Middle frontal gyrus (tissue), 1 donor: ENCODE measurements around the gene F11.
"Not testable (repeated sequence)": the region's sequence is repeated elsewhere in the genome, so short reads cannot be mapped to it uniquely, and the experiment has no call there.

Experiments used
- DNase-seq: peaks from one replicate; pipeline ENCODE4 v3.0.0-alpha.2; 2015; ENCODE audit warnings: low spot score; ENCODE audit errors: extremely low spot score

Gene F11

DNA sequence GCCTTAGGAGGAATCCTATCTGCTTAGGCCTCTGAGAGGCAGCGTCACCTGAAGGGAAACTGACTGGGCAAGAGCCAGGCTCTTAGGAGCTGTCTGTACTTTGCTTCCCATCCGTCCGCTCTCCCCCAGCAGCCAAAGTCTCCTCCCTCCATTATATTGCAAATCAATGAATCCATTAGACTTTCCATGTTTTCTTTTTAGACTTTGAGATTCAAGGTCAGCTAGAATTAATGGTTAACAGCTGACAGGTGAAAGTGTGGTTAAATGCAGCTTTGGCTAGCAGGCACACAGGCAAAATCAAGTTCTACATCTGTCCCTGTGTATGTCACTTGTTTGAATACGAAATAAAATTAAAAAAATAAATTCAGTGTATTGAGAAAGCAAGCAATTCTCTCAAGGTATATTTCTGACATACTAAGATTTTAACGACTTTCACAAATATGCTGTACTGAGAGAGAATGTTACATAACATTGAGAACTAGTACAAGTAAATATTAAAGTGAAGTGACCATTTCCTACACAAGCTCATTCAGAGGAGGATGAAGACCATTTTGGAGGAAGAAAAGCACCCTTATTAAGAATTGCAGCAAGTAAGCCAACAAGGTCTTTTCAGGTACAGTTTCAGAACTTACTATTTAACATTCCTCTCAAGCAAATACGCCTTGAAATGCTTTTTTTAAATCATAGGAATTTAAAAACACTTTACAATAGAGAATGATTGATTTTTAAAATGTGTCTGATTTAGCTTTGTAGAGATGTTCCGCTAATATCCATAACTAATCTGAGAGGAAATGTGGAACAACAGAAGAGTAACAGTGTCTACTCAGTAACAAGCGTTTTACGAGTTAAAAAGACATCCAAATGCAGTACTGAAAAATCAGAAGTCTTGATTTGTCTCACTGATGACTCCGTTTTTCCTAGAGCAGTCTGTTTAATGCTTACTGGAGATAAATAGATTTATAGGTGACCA lies at the start of gene F11:
Gene F11, plus strand, starts transcription at position 507 of the 970 bp plus-strand sequence. CDS start 948 bp downstream, outside the sequence.
- DNase-seq: no peak

DNA sequence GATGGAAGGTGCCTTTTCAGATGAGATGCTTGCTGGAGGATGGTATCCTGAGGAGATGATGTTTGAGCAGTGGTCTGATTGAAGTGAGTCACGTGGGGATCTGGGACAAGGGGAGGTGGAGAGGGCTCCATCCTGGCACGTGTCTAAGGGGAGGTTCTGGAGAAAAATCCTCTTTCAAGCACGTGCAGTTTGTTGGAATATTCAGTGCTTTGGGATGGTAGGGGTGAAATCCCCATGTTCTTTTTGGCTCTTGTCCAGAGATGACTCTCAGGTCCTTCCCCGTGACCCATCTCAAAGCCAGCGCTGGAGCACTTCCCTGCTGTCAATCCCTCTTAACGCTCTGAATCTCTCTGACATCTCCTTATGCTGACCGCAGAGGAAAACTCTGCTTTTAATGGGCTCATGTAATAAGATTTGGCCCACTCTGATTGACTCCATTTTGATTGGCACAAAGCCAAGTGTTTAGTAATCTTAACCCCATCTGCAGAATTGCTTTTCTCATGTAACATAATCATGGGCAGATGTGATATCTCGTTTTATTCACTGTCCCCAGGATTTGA lies 49.4 kb upstream of the F11 start:
- no peak for DNase-seq

DNA sequence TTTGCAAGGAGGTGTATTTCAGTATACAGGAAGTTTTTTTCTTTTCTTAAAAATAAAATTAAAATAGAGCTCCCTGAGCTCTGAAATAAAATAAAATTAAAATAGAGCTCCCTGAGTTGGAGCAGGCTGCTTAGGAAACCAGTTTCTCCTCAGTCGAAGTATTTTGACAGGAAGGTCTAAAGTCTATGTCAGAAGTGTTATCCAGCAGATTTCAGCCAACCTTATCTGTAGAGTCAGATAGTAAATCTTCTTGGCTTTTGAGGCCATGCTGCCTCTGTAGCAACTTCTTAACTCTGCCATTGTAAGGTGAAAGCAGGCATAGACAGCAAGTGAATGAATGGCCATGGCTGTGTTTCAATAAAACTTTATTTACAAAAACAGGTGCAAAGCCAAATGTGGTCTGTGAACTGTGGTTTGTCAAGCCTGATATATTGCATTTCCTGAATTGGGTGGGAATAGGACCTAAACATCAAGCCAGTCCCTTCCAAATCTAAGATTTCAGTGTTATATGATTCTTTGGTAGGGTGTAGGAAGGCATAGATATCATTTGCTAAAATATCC lies 48.2 kb upstream of the F11 start:
- no peak for DNase-seq

DNA sequence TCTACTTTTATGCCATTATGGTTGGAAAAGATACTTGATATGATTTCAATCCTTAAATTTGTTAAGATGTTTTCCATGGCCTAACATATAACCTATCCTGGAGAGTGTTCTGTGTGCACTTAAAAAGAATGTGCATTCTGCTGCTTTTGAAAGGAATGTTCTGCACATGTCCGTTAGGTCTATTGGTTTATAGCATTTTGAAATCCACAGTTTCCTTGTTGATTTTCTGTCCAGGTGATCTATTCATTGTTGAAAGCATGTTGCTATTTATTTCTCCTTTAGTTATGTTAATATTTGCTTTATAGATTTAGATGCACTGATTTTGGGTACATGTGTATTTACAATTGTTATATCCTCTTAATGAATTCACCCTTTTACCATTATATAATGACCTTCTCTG lies 44.4 kb upstream of the F11 start:
- no peak for DNase-seq

DNA sequence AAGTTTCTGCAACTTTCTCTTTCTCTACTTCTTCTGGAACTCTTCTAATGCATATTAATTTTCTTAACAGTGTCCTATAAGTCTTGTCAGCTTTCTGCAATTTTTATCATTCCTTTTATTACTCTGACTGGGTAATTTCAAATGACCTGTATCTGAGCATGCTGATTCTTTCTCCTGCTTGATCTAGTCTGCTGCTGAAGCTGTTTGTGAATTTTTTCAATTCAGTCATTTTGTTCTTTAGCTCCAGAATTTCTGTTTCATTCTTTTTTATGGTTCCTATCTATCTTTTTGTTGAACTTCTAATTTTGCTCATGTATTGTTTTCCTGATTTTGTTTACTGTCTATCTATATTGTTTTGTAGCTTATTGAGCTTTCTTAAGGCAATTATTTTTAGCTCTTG lies 40.1 kb upstream of the F11 start:
- DNase-seq: no peak

DNA sequence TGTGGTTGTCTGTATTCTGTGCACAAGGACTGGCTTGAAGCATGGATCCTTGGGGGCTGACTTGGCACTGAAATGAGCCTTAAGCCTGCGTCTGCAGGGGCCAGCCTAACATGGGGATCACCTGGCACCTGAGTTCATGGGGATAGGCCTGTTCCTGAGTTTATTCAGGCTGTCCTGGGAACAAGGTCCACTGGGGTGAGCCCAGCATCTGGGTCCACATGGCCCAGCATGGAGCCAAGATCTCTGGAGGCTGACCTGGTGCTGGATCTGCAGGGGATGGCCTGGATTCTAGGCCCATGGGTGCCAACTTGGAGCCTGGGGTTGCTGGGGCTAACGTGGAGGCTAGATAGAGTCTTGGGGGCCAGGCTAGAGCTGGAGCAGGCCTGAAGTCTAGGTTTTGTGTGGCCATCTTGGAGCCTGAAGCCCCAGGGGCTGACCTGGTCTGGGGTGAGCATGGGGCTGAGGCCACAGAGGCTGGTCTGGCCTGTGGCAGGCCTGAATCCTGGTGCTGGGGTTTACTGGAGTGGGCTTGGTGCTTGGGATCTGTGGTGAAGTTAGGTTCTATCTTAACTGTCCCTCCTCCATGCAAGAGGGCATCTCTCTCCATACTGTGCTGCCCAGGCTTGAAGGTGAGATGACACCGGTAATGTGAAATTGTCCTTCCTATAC lies 39.3 kb upstream of the F11 start:
- no peak for DNase-seq

DNA sequence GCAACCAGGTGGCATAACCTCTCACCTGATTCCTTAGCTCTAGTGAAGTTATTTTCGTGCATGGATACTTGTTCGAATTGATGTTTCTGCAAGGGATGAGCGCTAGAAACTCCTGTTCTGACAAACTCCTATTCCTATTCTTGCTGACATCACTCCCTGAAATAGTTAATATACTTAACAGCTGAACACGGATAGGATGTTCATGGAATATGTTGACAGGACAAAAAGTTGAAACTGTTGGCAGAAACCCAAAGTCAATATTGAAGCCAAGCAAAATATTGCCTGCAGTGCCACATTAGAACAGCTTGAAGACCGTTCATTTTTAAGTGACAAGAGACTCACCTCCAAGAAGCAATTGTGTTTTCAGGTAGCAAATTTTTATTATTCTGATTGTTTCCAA lies 38.8 kb upstream of the F11 start, which contains the start of gene KLKB1:
Gene KLKB1, plus strand, starts transcription at position 287 of the 400 bp plus-strand sequence. CDS start 689 bp downstream, outside the sequence.
- DNase-seq: no peak

DNA sequence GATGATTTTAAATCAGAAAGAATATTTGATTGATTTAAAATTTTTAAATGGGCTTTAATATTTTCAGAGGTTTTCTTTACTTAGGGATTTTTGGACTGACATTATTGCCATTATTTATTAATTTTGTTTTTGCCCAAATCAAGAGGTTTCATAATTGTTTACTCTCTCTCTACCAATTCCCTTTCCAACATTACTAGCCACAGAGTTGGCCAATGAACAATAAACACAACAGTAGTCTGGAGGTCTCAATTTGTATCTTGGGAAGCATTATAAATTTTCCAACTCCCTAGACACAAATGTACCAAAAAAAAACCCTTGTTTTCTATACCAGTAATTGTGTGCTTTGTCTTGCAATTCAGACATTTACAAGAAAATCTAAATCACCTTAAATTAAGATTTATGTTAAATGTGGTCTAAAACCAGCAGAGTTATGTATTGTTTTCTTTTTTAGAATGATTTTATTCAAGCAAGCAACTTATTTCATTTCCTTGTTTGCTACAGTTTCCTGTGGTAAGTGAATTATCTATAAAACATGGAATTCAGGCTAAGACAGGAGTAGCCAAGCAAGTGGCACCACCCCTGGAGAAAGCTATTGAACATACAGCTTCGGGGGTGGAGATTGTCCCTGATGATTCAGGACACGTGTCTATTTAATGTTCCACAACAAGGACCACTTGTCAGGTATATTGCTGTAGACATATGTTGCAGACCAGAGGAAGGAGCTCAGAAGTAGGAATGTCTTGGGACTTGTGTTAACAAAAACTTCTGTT lies 38.1 kb upstream of the F11 start:
- DNase-seq: no peak

DNA sequence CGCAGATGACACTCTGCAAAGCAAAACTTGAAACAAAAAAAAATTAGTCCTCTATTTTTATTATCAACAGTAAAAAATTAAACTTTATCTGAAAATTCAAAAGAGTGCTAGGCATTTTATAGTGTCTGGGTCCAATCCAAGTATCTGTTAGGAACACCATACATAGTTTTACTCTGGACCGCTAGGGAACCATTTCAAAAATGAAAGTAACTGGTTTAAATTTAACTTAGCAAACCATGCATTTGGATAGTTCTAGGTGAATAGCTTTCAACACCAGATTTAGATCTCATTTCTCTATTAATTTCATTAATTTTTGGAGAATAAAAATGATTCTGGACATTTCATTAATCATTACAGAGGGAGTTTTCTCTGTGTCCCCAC lies 37.5 kb upstream of the F11 start:
- no peak for DNase-seq

DNA sequence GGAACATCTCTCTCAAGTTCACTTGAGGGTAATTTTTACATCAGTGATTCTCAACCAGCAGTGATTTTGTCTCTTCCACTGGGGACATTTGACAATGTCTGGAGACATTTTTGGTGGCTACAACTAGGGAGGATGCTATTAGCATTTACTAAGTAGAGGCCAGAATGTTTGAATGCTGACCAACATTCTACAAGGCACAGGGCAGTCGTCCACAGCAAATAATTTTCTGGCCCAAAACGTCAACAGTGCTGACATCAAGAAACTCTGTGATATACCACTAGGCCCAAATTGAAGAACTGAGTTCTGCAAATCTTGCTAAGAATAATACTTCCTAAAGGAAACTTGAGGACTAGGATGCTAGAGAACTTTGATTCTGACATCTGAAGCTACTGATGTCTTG lies 31.6 kb upstream of the F11 start:
- no peak for DNase-seq

DNA sequence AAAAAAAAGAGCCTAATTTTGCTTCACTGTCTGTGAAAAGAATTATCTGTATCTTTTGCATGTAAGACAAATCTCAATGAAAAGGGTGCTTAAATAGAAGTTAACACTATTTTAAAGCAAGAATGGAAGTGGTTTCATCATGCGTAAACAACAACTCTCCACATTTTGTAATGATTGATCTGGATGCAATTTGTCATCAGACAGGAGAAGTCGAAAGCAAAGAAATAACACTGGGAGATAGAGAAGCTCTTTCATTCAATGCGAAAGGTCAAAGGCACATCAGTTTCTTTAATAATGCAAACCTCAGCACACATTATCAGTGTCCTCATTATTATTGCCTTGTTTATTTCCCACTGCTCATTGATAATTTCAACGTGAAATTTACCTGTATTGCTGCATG lies 29.9 kb upstream of the F11 start:
- DNase-seq: no peak

DNA sequence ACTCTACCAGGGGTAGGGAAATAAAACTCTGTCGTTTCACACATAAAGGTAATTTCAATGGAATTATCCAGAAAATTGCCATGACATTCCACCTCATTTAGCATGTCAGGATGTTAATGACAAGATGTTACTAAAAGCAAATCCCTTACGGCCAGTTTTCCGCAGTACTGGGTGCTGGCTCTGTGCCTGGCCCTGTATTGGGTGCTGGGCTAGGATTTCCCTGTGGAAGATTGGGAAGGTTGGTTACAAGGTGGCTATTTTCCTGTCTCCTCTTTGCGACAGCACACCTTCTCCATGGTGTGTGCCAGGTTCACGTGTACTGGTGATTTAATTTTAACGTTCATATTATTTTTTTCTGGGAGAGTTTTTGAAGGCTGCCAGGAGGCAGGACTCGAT lies 25.5 kb upstream of the F11 start:
- DNase-seq: no peak

DNA sequence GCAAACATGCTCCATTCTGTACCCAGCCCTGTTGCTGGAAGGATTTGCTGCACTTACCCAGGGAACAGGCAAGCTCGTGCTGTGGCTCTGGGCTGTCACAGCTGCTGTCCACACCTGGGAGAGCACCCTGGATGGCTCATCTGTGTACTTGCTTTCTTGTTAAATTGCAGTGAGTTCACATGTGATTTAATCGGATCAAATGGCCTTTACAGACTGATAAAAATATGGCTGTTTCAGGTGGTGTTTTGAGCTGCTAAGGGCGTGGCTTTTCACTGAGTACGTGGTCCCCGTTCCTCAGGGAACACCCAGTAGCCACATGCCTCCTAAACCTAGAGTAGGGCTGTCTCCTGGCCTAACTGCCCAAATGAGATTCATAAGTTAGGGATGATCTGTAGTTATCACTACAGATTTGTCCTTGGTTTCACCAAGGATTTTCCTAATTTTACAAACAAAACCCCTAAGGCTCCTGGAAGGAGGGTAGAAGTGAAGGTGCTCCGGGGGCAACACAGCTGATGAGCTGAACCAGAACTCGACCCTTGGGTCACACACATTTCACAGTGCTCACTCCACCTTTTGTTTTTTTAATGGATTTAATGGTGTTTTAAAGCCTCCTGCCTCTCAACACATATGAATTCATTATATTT lies 25.0 kb upstream of the F11 start:
- DNase-seq: no peak

DNA sequence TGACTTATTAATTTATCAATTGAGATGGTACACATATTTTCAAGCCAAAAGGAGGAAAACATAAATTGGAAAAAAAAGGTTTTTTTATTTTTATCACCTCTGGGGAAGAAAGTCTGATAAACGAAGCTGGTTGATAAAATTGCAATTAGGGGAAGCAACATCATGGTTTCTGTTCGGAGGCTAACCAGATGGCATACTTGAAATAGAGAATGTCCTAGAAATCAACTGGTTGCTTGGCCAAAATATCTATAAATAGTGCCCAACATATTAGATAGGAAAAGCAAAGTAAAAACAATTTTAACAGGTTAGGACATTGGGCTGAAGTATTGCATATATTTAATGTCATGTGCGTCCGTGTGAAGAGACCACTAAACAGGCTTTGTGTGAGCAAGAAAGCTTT lies 24.4 kb upstream of the F11 start:
- DNase-seq: no peak

DNA sequence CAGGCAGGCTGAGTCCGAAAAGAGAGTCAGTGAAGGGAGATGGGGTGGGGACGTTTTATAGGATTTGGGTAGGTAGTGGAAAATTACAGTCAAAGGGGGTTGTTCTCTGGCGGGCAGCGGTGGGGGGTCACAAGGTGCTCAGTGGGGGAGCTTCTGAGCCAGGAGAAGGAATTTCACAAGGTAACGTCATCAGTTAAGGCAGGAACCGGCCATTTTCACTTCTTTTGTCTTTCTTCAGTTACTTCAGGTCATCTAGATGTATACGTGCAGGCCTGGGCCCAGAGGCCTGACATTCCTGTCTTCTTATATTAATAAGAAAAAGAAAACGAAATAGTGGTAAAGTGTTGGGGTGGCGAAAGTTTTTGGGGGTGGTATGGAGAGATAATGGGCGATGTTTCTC lies 24.0 kb upstream of the F11 start:
- not testable (repeated sequence) for DNase-seq

DNA sequence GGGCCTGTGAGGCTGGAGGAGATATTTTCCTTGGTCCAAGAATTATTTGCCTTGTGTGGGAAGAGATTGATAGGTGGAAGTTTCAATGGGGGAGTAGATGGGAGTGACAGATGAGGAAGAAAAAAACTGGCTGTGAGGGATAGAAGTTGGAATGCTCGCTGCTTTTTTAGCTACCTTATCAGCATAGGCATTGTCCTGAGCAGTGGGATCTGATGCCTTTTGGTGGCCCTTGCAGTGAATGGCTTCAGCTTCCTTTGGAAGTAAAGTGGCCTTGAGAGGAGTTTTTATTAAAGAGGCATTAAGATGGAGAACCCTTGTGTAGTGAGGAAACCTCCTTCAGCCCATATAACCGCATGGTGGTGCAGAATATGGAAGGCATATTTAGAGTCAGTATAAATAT lies 22.7 kb upstream of the F11 start:
- DNase-seq: no peak

DNA sequence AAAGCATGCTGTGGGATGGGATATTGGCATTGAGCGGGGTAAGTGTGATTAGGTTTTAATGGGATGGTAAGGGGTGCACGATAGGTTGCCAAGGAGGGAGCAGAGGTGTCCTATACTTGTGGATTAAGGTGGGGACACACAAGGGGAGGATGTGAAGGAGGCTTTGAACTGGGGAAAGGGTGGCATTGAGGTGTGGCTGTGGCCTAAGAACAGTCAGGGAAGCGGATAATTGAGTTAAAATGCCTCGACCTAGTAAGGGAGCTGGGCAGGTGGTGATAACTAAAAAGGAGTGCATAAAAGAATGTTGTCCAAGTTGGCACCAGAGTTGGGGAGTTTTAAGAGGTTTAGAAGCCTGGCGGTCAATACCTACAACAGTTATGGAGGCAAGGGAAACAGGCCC lies 21.2 kb upstream of the F11 start:
- no peak for DNase-seq

DNA sequence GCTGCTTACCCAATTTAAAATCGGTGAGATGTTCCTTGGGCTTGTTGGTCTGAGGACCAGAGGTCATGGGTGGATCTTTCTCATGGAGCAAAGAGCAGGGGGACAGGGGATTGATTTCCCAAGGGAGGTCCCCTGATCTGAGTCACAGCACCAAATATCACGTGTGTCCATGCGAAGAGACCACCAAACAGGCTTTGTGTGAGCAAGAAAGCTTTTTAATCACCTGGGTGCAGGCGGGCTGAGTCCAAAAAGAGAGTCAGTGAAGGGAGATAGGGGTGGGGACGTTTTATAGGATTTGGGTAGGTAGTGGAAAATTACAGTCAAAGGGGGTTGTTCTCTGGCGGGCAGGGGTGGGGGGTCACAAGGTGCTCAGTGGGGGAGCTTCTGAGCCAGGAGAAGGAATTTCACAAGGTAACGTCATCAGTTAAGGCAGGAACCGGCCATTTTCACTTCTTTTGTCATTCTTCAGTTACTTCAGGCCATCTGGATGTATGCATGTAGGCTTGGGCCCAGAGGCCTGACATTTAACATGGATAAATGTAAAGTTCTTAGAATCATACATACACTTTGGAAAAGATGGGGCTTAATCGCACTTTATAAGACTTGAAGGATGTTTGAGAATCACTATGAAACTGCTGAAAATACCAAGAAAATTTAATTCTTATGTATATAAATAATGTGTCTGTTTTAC lies 18.8 kb upstream of the F11 start:
- DNase-seq: not testable (repeated sequence)

DNA sequence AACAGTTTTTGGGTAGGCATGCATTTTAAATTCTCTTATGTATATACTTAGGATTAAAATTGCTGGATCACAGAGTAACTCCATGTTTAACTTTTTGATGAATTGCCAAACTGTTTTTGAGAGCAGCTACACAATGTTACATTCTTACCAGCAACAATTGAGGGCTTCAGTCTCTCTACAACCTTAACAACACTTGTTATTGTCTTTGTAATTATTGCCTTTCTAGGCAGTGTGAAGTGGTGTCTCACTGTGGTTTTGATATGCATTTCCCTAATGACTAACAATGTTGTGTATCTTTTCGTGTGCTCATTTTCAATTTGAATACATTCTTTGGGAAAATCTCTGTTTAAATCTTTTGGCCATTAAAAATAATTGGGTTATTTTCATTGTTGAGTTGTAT lies 17.3 kb upstream of the F11 start:
- no peak for DNase-seq
